Uterus (tissue), 4 donors: Measurements from ENCODE around the gene DGKH. TPM values are rescaled to one million over a fixed set of nuclear protein-coding genes. Genes with fewer than 3 reads are reported as not detected.

Experiments
- DNase-seq, 2 donors: peaks; one replicate each; pipeline ENCODE4 v3.0.0-alpha.2; 2019 to 2020
- H3K27ac ChIP-seq, 2 donors: fragments of 200-600 bp; sonication (generic); 1 replicate in 1 of 2; 2 replicates in 1 of 2; pipeline ENCODE4 v1.5.1; 2016 to 2018
- H3K27me3 ChIP-seq, 2 donors: fragments of 200-600 bp; sonication (generic); one replicate each; pipeline ENCODE4 v1.5.1; 2018 to 2019; ENCODE audit warnings: control low read depth in 1 of 2
- H3K36me3 ChIP-seq, 2 donors: fragments of 200-600 bp; sonication (generic); one replicate each; pipeline ENCODE4 v1.5.1; 2019; ENCODE audit warnings: control low read depth in 1 of 2
- H3K4me1 ChIP-seq, 2 donors: fragments of 200-600 bp; sonication (generic); one replicate each; pipeline ENCODE4 v1.5.1; 2018 to 2019; ENCODE audit warnings: control low read depth in 1 of 2
- H3K4me3 ChIP-seq, 2 donors: fragments of 200-600 bp; sonication (generic); 1 replicate in 1 of 2; 2 replicates in 1 of 2; pipeline ENCODE4 v1.5.1; 2018 to 2019; ENCODE audit warnings: mild to moderate bottlenecking in 1 of 2
- H3K9me3 ChIP-seq, 2 donors: fragments of 200-600 bp; sonication (generic); one replicate each; pipeline ENCODE4 v1.5.1; 2019; ENCODE audit warnings: control low read depth in 1 of 2
- POLR2A ChIP-seq, 2 donors: fragments of 450-650 bp; IDR thresholded peaks; one replicate each; pipeline ENCODE4 v1.6.1; 2016; ENCODE audit warnings: antibody characterized with exemption in 2 of 2, mild to moderate bottlenecking in 1 of 2, moderate library complexity in 1 of 2
- intact Hi-C: fragments of 100-400 bp; cut with DNase I; formaldehyde crosslinking; loops from one replicate; pipeline ENCODE4 v1.15.1; 2023; ENCODE audit warnings: low total_unique reads
- total RNA-seq, 4 donors: library from RNA; depleted of rRNA in 3 of 4; stranded (reverse); fragments of >200 nt in 3 of 4; gene quantifications; one replicate each; pipeline versions ENCODE4 v1.1.0 to v1.2.4, GENCODE V29; 2014 to 2023
- TF ChIP-seq, protein P1 (sequence below), 4 experiments: fragments of 200-600 bp in 2 of 4; fragments of 450-650 bp in 2 of 4; sonication (generic) in 2 of 4; IDR thresholded peaks; one replicate each; pipeline ENCODE4 v1.5.1; 2016 to 2019; ENCODE audit warnings: antibody characterized with exemption in 4 of 4, mild to moderate bottlenecking in 2 of 4, moderate library complexity in 1 of 4
- donor health status: DM: yes; HTN: yes; CAD: no.

The DGKH gene
- total RNA-seq, 4 donors from 2014 or later: 18.8 to 50.0 (median 36.5) TPM

DNA sequence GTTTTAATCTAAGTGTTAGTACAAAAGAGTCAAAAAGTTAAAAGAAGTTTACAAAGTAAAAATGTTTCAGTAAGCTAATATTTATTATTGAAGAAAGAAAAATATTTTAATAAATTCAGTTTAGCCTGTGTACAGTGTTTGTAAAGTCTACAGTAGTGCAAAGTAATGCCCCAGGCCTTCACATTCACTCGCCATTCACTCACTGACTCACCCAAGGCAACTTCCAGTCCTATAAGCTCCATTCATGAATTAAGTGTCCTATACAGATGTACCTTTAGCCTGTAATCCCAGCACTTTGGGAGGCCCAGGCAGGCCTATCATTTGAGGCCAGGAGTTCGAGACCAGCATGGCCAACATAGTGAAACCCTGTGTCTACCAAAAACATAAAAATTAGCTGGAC, 199.4 kb downstream of the DGKH start:
- no peak for DNase-seq
- no peaks in the 10 kb centered on the region for H3K9me3 ChIP-seq
- H3K36me3 ChIP-seq: no peaks in the 10 kb centered on the region
- H3K4me3 ChIP-seq: no peak overlapping the region
- no peaks in the 10 kb centered on the region for H3K4me1 ChIP-seq
- H3K27ac ChIP-seq: no peak overlapping the region
- intact Hi-C loops: no loop called here
- no peaks in the 10 kb centered on the region for H3K27me3 ChIP-seq
- TF ChIP-seq POLR2A (IDR thresholded peaks at IDR 0.05): no peak
- TF ChIP-seq, protein P1, sequence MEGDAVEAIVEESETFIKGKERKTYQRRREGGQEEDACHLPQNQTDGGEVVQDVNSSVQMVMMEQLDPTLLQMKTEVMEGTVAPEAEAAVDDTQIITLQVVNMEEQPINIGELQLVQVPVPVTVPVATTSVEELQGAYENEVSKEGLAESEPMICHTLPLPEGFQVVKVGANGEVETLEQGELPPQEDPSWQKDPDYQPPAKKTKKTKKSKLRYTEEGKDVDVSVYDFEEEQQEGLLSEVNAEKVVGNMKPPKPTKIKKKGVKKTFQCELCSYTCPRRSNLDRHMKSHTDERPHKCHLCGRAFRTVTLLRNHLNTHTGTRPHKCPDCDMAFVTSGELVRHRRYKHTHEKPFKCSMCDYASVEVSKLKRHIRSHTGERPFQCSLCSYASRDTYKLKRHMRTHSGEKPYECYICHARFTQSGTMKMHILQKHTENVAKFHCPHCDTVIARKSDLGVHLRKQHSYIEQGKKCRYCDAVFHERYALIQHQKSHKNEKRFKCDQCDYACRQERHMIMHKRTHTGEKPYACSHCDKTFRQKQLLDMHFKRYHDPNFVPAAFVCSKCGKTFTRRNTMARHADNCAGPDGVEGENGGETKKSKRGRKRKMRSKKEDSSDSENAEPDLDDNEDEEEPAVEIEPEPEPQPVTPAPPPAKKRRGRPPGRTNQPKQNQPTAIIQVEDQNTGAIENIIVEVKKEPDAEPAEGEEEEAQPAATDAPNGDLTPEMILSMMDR (IDR thresholded peaks at IDR 0.05): no peak

DNA sequence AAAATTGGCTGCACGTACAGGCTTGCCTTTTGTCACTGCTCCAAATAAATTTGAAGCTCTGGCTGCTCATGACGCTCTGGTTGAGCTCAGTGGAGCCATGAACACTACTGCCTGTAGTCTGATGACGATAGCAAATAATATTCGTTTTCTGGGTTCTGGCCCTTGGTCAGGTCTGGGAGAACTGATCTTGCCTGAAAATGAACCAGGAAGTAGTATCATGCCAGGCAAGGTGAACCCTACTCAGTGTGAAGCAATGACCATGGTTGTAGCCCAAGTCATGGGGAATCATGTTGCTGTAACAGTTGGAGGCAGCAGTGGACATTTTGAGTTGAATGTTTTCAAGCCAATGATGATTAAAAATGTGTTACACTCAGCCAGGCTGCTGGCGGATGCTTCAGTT, 207.4 kb downstream of the DGKH start:
- Histone ChIP-seq H3K27ac (no peak overlapping the region), H3K27me3 (no peaks in the 10 kb centered on the region), H3K36me3 (no peaks in the 10 kb centered on the region), H3K4me1 (no peaks in the 10 kb centered on the region), H3K4me3 (no peak overlapping the region), H3K9me3 (no peaks in the 10 kb centered on the region)
- intact Hi-C loops: no loop called here
- TF ChIP-seq POLR2A (IDR thresholded peaks at IDR 0.05): no peak
- TF ChIP-seq, protein P1 (IDR thresholded peaks at IDR 0.05): no peak
- DNase-seq: no peak

DNA sequence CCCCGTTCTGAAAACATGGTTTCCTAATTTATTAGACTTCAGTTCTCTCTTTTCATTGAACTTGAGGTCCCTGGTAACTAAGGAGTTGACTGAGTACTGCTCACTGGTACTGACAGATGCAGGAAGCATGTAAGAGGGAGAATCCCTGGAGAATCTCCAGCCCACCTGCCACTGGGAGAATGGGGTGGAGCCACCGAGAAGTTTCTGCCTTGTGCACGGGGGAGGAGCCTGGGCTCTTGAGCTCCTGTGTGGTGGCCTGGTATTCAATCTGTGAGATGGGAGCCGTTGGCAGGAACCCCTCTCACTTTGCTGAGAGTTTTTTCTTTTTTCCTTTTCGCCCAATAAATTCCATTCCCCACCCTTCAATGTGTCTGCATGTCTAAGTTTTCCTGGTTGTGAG, 210.3 kb downstream of the DGKH start:
- TF ChIP-seq POLR2A (IDR thresholded peaks at IDR 0.05): no peak
- TF ChIP-seq, protein P1 (IDR thresholded peaks at IDR 0.05): no peak

DNA sequence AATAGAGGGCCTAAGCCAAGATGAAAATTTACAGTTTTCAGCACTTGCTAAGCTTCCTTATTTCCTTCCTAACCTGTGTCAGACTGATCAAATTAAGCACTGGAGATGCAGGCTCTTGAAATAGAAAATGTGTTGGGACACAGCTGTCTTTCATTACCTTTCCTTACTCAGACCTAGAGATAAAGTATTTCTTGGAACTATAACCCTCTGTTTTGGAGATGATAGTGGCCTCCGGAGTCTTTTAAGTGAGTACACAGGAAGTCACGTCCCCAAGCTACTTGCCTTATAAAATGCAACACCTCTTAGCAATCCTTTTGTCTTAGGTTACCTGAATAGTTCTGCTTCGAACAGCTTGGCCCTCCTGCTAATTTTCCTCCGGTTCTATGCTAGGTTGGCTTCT, 211.1 kb downstream of the DGKH start:
- no peaks in the 10 kb centered on the region for H3K4me1 ChIP-seq
- no peaks in the 10 kb centered on the region for H3K9me3 ChIP-seq
- intact Hi-C loops: no loop called here
- DNase-seq: no peak
- TF ChIP-seq, protein P1 (IDR thresholded peaks at IDR 0.05): no peak
- TF ChIP-seq POLR2A (IDR thresholded peaks at IDR 0.05): no peak
- no peak overlapping the region for H3K4me3 ChIP-seq
- no peaks in the 10 kb centered on the region for H3K27me3 ChIP-seq
- no peaks in the 10 kb centered on the region for H3K36me3 ChIP-seq
- no peak overlapping the region for H3K27ac ChIP-seq

More for the DNA sequence above, 210.3 kb downstream of the DGKH start:
- no peak overlapping the region for H3K27ac ChIP-seq
- DNase-seq: no peak
- no peaks in the 10 kb centered on the region for H3K9me3 ChIP-seq
- intact Hi-C loops: no loop called here
- H3K27me3 ChIP-seq: no peaks in the 10 kb centered on the region
- no peak overlapping the region for H3K4me3 ChIP-seq
- no peaks in the 10 kb centered on the region for H3K4me1 ChIP-seq
- no peaks in the 10 kb centered on the region for H3K36me3 ChIP-seq

DNA sequence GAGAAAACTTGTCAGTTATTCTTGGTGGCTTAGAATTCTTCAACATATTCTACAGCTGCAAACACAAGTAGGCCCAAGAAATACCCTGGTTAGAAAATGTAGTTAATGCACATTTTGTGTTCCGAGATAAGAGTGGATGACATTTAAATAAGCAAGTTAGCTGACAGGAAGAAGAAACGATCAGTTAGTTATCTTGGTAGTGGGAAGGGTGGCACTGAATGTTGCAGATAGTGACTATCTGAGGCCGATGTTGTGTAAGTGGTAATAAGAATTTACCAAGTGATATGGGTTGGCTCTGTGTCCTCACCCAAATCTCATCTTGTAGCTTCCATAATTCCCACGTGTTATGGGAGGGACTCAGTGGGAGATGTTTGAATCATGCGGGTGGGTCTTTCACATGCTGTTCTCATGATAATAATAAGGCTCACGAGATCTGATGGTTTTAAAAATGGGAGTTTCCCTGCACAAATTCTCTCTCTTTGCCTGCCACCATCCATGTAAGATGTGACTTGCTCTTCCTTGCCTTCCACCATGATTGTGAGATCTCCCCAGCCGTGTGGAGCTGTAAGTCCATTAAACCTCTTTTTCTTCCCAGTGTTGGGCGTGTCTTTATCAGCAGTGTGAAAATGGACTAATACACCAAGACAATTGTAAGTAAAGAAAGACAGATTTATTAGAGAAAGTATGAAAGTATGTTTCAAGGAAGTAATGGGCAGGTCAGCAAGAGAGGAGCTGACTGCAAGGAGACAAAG, 212.6 kb downstream of the DGKH start:
- no peak overlapping the region for H3K4me3 ChIP-seq
- no peak overlapping the region for H3K27ac ChIP-seq
- intact Hi-C loops: no loop called here
- DNase-seq: no peak
- H3K4me1 ChIP-seq: no peaks in the 10 kb centered on the region
- TF ChIP-seq, protein P1 (IDR thresholded peaks at IDR 0.05): no peak
- TF ChIP-seq POLR2A (IDR thresholded peaks at IDR 0.05): no peak
- no peaks in the 10 kb centered on the region for H3K36me3 ChIP-seq
- no peaks in the 10 kb centered on the region for H3K9me3 ChIP-seq
- H3K27me3 ChIP-seq: no peaks in the 10 kb centered on the region
